Retinal pigment epithelial cell (primary cell): Measurements from ENCODE around the gene ZNF423.

ENCODE experiments used
- DNase-seq: peaks from one replicate; pipeline ENCODE4 v3.0.0-alpha.2; 2010; ENCODE audit warnings: low read depth
- H3K4me3 ChIP-seq: 2 replicates; pipeline ENCODE4 v1.5.1; 2011; ENCODE audit warnings: mild to moderate bottlenecking, low read length, control low read depth, moderate library complexity
- TF ChIP-seq, protein P1 (sequence below): conservative IDR thresholded peaks from 2 replicates; pipeline ENCODE4 v1.5.1; 2011; ENCODE audit warnings: low read depth, low read length, control low read depth, inconsistent platforms

The ZNF423 gene

GRCh38 chr16:49811644-49812334 lies 44.1 kb downstream of the ZNF423 start:
- H3K4me3 ChIP-seq = no peak overlapping the region
- DNase-seq = no peak
- TF ChIP-seq, protein P1, sequence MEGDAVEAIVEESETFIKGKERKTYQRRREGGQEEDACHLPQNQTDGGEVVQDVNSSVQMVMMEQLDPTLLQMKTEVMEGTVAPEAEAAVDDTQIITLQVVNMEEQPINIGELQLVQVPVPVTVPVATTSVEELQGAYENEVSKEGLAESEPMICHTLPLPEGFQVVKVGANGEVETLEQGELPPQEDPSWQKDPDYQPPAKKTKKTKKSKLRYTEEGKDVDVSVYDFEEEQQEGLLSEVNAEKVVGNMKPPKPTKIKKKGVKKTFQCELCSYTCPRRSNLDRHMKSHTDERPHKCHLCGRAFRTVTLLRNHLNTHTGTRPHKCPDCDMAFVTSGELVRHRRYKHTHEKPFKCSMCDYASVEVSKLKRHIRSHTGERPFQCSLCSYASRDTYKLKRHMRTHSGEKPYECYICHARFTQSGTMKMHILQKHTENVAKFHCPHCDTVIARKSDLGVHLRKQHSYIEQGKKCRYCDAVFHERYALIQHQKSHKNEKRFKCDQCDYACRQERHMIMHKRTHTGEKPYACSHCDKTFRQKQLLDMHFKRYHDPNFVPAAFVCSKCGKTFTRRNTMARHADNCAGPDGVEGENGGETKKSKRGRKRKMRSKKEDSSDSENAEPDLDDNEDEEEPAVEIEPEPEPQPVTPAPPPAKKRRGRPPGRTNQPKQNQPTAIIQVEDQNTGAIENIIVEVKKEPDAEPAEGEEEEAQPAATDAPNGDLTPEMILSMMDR = no peak

DNA sequence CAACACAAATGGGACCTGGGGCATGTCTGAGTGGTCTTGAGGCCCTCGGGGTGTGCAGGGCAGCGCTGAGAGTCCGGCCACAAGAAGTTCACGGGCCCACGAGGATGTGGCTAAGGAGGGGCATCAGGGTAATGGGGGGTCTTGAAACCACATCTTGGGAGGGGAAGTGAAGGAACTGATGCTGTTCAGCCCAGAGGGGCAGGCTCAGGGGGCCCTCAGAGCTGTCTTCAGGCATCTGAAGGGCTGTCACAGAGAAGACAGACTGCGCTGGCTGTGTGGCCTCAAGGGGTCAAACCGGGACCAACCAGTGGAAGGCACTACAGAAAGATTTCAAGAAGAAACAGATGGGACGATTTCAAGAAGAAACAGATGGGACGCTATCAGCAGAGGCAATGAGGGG lies 45.1 kb downstream of the ZNF423 start:
- TF ChIP-seq, protein P1 = no peak
- H3K4me3 ChIP-seq = no peak overlapping the region
- no peak for DNase-seq

- TF ChIP-seq, protein P1 = no peak
- DNase-seq = no peak
- H3K4me3 ChIP-seq = no peak overlapping the region
Measured at GRCh38 chr16:49809561-49809960, 46.4 kb downstream of the ZNF423 start.

DNA sequence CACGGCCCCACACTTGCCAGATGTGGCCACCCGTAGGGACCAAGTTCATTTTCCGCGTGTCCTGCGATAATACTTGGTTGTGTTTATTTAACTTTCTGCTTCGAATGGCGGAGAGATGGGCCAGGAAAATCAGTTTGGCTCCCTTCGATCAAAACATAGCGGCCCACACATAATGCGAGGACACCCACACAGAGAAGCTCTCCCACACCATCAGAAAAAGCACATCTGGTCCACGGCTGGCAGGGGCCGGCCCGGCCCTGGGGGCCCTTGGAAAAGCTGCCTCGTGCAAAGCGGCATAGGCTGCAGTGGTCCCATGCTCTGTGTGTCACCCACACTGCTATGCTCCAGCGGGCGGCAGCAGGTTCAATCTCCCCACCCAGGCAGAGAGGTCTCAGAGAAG lies 46.9 kb downstream of the ZNF423 start:
- TF ChIP-seq, protein P1 = no peak
- H3K4me3 ChIP-seq = no peak overlapping the region
- DNase-seq = no peak

GRCh38 chr16:49806446-49806845 lies 49.5 kb downstream of the ZNF423 start:
- TF ChIP-seq, protein P1 = no peak
- no peak for DNase-seq
- no peak overlapping the region for H3K4me3 ChIP-seq

DNA sequence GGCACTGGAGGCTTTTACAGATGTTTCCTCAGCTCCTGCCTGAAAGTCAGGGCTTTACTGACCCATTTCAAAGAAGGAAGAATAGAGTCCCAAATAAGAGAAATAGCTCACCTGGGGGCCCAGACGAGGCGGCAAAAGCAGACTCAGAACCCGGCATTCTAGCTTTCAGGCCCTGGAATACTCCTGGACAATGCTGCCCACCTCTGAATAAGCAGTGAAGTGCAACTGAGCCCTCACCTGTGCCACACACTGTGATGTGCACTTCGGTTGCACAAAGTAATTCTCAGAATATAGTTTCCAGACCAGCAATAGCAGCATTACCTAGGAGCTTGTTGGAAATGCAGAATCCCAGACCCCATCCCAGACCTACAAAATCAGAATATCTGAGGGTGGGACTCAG lies 54.6 kb downstream of the ZNF423 start:
- DNase-seq = no peak
- TF ChIP-seq, protein P1 = no peak
- no peak overlapping the region for H3K4me3 ChIP-seq

DNA sequence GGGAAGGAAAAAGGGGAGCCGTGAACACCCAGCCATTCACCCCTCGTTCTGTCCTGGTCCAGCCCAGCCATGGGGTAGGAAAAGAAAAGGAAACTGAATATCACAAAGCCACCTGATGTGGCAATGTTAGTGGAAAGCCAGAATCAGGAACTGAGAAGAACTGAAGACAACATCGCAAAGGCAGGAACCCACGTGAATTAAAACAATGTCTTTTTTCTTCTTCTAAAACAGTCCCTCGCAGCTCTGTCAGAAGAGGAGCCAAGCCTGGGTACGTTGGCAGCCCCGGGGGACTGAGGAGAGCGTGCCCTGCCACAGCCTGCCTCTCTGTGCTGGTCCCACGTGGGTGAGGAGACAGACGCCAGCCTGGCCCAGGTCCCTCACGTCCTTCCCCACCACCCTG lies 55.0 kb downstream of the ZNF423 start:
- no peak overlapping the region for H3K4me3 ChIP-seq
- TF ChIP-seq, protein P1 = no peak
- DNase-seq = no peak
